HL-60 (cell line): ENCODE results near the gene OSBPL3.

Experiments used
- DNase-seq, 2 experiments: peaks; one replicate each; pipeline ENCODE4 v3.0.0-alpha.2; 2010 to 2020; ENCODE audit warnings: low read depth in 1 of 2, low spot score in 1 of 2
- H3K27ac ChIP-seq: fragments of 250-450 bp; sonication (Bioruptor Pico); replicated peaks from 2 replicates; pipeline ENCODE4 v1.5.1; 2020; ENCODE audit warnings: mild to moderate bottlenecking, moderate library complexity
- H3K27me3 ChIP-seq: fragments of 250-450 bp; sonication (Bioruptor Pico); 2 replicates; pipeline ENCODE4 v1.5.1; 2021; ENCODE audit warnings: mild to moderate bottlenecking, moderate library complexity; ENCODE audit not compliant: insufficient read depth, poor library complexity, severe bottlenecking
- H3K4me3 ChIP-seq: replicated peaks from 2 replicates; pipeline ENCODE4 v1.5.1; 2011; ENCODE audit warnings: mild to moderate bottlenecking, control low read depth, low read length; ENCODE audit not compliant: insufficient read depth
- CTCF ChIP-seq: IDR thresholded peaks from one replicate; pipeline ENCODE4 v1.5.1; 2011; ENCODE audit warnings: low read length, control low read depth, inconsistent platforms; ENCODE audit not compliant: insufficient read depth
- GABPA ChIP-seq: IDR thresholded peaks from 2 replicates; pipeline ENCODE4 v1.6.1; 2012; ENCODE audit warnings: low read depth
- POLR2AphosphoS5 ChIP-seq: IDR thresholded peaks from 2 replicates; pipeline ENCODE4 v1.6.1; 2012; ENCODE audit warnings: low read depth
- REST ChIP-seq: IDR thresholded peaks from 2 replicates; pipeline ENCODE4 v1.6.1; 2012; ENCODE audit warnings: low read depth; ENCODE audit not compliant: insufficient replicate concordance
- SPI1 ChIP-seq: IDR thresholded peaks from 2 replicates; pipeline ENCODE4 v1.6.1; 2012; ENCODE audit warnings: low read depth, mild to moderate bottlenecking, borderline replicate concordance

Gene OSBPL3

GRCh38 chr7:24799506-24799905 is 180.5 kb downstream of the OSBPL3 start:
- DNase-seq = no peak
- Histone ChIP-seq H3K27ac (no peak overlapping the region), H3K4me3 (no peak overlapping the region), H3K27me3 (no peaks in the 10 kb centered on the region)
- TF ChIP-seq CTCF = no peak
- no peak for TF ChIP-seq GABPA
- no peak for TF ChIP-seq SPI1
- no peak for TF ChIP-seq POLR2AphosphoS5
- TF ChIP-seq REST = no peak

GRCh38 chr7:24798261-24798660 is 181.7 kb downstream of the OSBPL3 start:
- Histone ChIP-seq H3K27ac (no peak overlapping the region), H3K4me3 (no peak overlapping the region), H3K27me3 (no peaks in the 10 kb centered on the region)
- TF ChIP-seq GABPA (no peak), POLR2AphosphoS5 (no peak), CTCF (no peak), SPI1 (no peak), REST (no peak)
- no peak for DNase-seq

- DNase-seq = no peak
- Histone ChIP-seq H3K27me3 (no peaks in the 10 kb centered on the region), H3K4me3 (no peak overlapping the region), H3K27ac (no peak overlapping the region)
- TF ChIP-seq SPI1 = no peak
- TF ChIP-seq CTCF = no peak
- no peak for TF ChIP-seq REST
- TF ChIP-seq GABPA = no peak
- TF ChIP-seq POLR2AphosphoS5 = no peak
These were observed 182.7 kb downstream of the OSBPL3 start for GRCh38 chr7:24797270-24797669.
